Measurements from ENCODE around the gene MEGF6. TPM values are rescaled to one million over a fixed set of nuclear protein-coding genes. Genes with fewer than 3 reads are reported as not detected.

MEGF6 gene
- total and polyA plus RNA-seq, 7 donors: 0.67 to 5.5 (median 3.7) TPM

GRCh38 chr1:3466366-3467075, 144.8 kb downstream of the MEGF6 start:
- WGBS, 3 donors: 88 to 91% (median 90%) methylated on average over 15 to 16 of the region's 16 CpGs
- TF ChIP-seq, protein P1, sequence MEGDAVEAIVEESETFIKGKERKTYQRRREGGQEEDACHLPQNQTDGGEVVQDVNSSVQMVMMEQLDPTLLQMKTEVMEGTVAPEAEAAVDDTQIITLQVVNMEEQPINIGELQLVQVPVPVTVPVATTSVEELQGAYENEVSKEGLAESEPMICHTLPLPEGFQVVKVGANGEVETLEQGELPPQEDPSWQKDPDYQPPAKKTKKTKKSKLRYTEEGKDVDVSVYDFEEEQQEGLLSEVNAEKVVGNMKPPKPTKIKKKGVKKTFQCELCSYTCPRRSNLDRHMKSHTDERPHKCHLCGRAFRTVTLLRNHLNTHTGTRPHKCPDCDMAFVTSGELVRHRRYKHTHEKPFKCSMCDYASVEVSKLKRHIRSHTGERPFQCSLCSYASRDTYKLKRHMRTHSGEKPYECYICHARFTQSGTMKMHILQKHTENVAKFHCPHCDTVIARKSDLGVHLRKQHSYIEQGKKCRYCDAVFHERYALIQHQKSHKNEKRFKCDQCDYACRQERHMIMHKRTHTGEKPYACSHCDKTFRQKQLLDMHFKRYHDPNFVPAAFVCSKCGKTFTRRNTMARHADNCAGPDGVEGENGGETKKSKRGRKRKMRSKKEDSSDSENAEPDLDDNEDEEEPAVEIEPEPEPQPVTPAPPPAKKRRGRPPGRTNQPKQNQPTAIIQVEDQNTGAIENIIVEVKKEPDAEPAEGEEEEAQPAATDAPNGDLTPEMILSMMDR (IDR thresholded peaks at IDR 0.05): no peak

GRCh38 chr1:3465935-3466321, 145.4 kb downstream of the MEGF6 start:
- TF ChIP-seq, protein P1 (IDR thresholded peaks at IDR 0.05): no peak
- no peak for ATAC-seq
- WGBS, 3 donors: 66 to 77% (median 75%) methylated on average over 17 of the region's 17 CpGs
- no peaks in the 10 kb centered on the region for H3K9me3 ChIP-seq
- no peaks in the 10 kb centered on the region for H3K4me1 ChIP-seq
- no peaks in the 10 kb centered on the region for H3K27me3 ChIP-seq (ENCODE audit: insufficient read depth in 3 of 3, low read length in 2 of 3)
- peak; percentile 5 to 17 for DNase-seq
- intact Hi-C loops (cut with DNase I): no loop called here
- no peak overlapping the region for H3K27ac ChIP-seq
- no peak overlapping the region for H3K4me3 ChIP-seq
- H3K36me3 ChIP-seq (ENCODE audit: insufficient read depth in 1 of 2, low read depth in 1 of 2): no peaks in the 10 kb centered on the region

More at GRCh38 chr1:3466366-3467075, 144.8 kb downstream of the MEGF6 start:
- Histone ChIP-seq H3K27me3 (ENCODE audit: insufficient read depth in 3 of 3, low read length in 2 of 3) (no peaks in the 10 kb centered on the region), H3K36me3 (ENCODE audit: insufficient read depth in 1 of 2, low read depth in 1 of 2) (no peaks in the 10 kb centered on the region), H3K4me3 (no peak overlapping the region), H3K4me1 (peaks cover 5% of the 10 kb centered on the region), H3K27ac (no peak overlapping the region), H3K9me3 (no peaks in the 10 kb centered on the region)
- intact Hi-C loops (cut with DNase I): no loop called here
- ATAC-seq (no peak), DNase-seq (peak in 1 of 2 donors; percentile 27)

- TF ChIP-seq, protein P1 (IDR thresholded peaks at IDR 0.05): no peak
- H3K9me3 ChIP-seq: no peaks in the 10 kb centered on the region
- no peak overlapping the region for H3K4me3 ChIP-seq
- no peak overlapping the region for H3K27ac ChIP-seq
- WGBS, 3 donors: 80 to 86% (median 84%) methylated on average over 16 to 28 of the region's 28 CpGs
- H3K27me3 ChIP-seq (ENCODE audit: insufficient read depth in 3 of 3, low read length in 2 of 3): no peaks in the 10 kb centered on the region
- intact Hi-C loops (cut with DNase I): no loop called here
- no peaks in the 10 kb centered on the region for H3K36me3 ChIP-seq (ENCODE audit: insufficient read depth in 1 of 2, low read depth in 1 of 2)
- ATAC-seq: no peak
- DNase-seq: peak in 1 of 2 donors; percentile 47
- peaks cover 5% of the 10 kb centered on the region for H3K4me1 ChIP-seq
Observed at GRCh38 chr1:3465091-3465934, 146.0 kb downstream of the MEGF6 start.

- Histone ChIP-seq H3K9me3 (no peaks in the 10 kb centered on the region), H3K36me3 (ENCODE audit: insufficient read depth in 1 of 2, low read depth in 1 of 2) (no peaks in the 10 kb centered on the region), H3K27me3 (ENCODE audit: insufficient read depth in 3 of 3, low read length in 2 of 3) (no peaks in the 10 kb centered on the region), H3K27ac (no peak overlapping the region), H3K4me1 (peaks cover 12% of the 10 kb centered on the region), H3K4me3 (no peak overlapping the region)
- intact Hi-C loops (cut with DNase I): no loop called here
- 89 to 95% (median 91%) methylated on average over 9 to 11 of the region's 11 CpGs for WGBS, 3 donors
- DNase-seq: peak in 1 of 2 donors; percentile 40
- TF ChIP-seq, protein P1 (IDR thresholded peaks at IDR 0.05): no peak
- no peak for ATAC-seq
Observed at GRCh38 chr1:3464649-3465025, 146.7 kb downstream of the MEGF6 start.
